Activated CD8-positive, alpha-beta memory T cell treated with anti-CD3 and anti-CD28 coated beads for 4 hours (primary cell): ENCODE measurements around the gene AKT3.

Experiments
- DNase-seq, 2 donors: peaks; one replicate each; pipeline ENCODE4 v3.0.0-alpha.2; 2020; ENCODE audit warnings: low read depth in 2 of 2

The AKT3 gene

GRCh38 chr1:243558576-243558975 is 291.5 kb downstream of the AKT3 start:
- no peak for DNase-seq

DNA sequence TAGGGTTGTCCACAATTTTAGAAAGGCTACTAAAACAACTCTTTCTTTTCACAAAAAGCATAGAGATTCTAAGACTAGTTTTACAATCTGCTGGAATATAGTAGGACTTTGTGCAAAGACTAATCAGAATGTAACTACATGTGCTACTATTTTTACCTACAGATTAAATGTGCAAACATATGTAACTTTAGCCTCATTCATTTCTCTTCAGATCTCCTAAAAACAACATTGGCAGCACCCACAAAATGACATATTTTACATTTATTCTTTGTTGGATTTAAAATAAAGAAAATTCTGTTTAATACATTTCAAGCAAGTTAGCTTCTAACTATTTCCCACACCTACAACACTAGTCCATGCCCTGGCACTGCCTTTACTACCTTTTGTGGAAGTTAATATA is 292.2 kb downstream of the AKT3 start:
- no peak for DNase-seq

- no peak for DNase-seq
Measured at GRCh38 chr1:243554686-243555085, 295.4 kb downstream of the AKT3 start.

DNA sequence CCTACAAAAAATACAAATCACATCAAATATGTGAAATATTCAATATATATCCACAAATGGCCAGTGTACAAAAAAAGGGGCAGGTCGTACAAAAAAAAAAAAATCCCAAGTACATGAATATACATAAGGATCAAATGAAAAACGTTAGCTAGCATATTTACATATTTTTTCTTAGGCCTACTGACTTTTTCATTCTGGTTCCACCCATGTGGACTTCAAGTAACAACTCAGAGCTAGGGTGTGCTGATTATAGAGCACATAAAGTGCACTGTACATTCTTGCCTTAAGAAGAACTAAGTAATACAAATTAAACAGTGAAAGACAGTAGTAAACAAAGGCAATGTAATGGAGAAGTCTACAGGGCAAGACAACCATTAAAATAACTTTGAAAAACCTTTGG is 297.0 kb downstream of the AKT3 start:
- no peak for DNase-seq

DNA sequence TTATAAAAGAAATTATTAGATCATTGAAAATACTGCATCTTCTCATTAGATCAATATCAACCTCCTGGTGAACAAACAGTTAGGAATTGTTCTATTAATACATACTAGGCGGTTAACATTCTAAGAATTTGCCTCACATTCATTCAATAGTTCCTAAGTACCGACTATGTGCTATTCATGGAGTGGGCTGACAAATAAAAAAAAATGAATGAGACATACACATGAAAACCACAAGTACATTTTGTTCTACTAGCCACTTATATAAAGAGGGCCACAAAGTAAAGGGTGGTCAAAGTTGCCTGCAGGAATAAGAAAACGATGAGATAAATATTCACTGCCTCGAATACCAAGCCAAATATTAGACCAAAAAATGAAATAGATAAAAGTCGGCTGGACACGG is 299.8 kb downstream of the AKT3 start:
- no peak for DNase-seq

DNA sequence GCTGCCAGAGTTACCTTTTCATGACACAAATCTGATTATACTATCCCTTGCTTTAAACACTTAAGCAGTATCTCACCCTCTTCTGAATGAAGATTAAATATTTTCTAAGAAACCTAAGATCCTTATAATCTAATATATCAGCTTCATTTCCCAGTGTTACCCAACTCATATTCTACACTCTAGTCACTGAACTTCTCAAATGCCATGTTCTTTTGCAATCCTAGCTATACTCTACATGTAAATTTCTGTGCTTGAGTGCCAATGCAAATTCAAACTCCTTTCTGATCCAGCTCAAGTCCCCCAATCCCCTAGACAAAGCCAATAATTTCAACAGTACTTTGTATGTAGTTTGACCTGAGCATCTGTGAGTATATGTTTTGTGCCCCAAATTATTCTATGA is 300.3 kb downstream of the AKT3 start:
- DNase-seq = no peak

DNA sequence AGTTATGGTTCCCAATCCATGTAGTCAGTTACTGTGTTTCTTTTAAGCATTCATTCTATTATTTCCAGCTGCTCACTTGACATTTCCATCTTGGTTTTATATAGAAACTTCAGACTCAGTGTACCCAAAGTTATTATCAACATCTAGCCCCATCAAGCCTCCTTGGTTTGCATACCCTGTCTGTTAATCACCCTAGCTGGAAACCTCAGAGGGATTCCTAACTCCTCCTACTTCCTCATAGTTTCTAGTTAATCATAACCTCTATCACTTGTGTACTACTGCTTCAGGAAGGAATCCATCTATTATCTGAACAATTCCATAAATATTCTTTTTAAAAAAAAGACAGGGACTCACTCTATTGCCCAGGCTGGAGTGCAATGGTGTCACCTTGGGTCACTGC is 300.9 kb downstream of the AKT3 start:
- DNase-seq = no peak

DNA sequence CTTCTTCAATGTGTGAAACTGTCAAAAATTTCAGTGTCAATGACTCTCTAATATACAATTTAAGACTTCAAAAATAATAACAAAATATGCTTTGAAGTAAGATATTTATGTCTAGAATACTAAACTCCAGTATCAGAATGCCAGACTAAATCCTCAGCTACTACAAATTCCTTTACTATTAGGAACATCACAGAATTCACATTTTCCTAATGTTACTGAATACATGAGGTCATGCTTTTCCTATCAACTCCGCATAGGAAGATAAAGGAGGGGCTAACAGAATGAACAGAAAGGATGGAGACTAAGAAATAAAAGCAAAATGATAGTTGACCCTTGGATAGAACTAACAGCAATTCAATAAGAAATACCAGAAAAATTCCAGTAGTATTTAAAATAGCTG is 301.5 kb downstream of the AKT3 start:
- no peak for DNase-seq

GRCh38 chr1:243547891-243548290 is 302.2 kb downstream of the AKT3 start:
- DNase-seq = no peak

DNA sequence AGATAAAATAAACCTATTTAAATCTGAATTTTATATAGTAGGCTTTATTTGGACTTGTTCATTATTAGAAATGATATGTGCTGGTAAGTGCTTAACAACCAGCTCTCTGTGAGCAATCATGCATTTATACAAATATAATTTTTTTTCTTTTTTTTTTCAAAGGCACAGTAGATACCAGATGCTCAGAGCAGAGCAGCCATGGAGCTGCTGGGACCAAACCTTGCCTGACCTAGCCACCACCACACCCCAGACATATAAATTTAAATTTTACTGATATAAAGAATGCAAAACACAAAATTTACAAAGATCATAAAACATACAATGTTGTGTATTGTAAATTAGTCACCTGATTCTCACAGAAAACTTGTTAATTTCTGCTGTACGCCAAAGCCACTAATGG is 303.6 kb downstream of the AKT3 start:
- no peak for DNase-seq

- DNase-seq = no peak
Measured at GRCh38 chr1:243543501-243543900, 306.5 kb downstream of the AKT3 start.

GRCh38 chr1:243542739-243543415 is 307.2 kb downstream of the AKT3 start:
- no peak for DNase-seq

DNA sequence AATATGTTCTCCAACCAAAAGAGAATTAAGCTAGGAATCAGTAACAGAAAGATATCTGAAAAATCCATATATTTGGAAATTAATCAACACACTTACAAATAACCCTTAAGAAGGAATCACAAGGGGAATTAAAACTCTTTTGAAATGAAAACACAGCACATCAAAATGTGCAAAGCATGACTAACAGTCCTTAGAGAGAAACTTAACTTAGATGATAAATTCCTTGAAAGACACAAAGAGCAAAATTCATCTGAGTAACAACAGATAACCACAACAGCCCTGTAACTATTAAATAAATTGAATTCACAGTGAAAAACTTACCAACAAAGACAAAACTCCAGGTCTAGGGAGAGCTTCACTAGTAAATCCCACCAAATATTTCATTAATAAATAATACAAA is 310.4 kb downstream of the AKT3 start:
- DNase-seq = no peak

- DNase-seq = no peak
Measured at GRCh38 chr1:243535014-243535413, 315.0 kb downstream of the AKT3 start.

DNA sequence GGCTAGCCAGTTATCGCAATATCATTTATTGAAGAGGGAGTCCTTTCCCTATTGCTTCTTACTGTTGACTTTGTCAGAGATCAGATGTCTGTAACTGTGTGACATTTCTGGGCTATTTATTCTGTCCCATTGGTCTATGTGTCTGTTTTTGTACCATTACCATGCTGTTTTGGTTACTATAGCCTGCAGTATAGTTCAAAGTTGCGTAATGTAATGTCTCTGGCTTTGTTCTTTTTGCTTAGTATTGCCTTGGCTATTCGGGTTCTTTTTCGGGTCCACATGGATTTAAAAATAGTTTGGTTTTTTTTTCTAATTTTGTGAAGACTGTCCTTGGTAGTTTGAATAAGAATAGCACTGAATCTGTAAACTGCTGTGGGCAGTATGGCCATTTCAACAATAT is 320.5 kb downstream of the AKT3 start:
- no peak for DNase-seq

DNA sequence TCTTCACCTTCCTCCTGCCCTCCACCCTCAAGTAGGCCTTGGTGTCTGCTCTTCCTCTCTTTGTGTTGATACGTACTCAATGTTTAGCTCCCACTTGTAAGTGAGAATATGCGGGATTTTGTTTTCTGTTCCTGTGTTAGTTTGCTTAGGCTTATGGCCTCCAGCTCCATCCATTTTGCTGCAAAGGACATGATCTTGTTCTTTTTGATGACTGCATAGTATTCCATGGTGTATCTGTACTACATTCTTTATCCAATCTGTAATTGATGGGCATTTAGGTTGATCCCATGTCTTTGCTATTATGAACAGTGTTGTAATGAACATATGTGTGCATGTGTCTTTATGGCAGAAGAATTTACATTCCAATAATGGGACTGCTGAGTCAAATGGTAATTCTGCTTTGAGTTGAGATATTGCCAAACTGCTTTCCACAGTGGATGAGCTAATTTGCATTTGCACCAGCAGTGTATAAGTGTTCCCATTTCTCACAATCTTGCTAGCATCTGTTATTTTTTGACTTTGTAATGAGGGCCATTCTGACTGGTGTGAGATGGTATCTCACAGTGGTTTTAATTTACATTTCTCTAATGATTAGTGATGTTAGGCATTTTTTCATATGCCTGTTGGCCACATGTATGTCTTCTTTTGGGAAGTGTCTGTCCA is 321.5 kb downstream of the AKT3 start:
- no peak for DNase-seq

DNA sequence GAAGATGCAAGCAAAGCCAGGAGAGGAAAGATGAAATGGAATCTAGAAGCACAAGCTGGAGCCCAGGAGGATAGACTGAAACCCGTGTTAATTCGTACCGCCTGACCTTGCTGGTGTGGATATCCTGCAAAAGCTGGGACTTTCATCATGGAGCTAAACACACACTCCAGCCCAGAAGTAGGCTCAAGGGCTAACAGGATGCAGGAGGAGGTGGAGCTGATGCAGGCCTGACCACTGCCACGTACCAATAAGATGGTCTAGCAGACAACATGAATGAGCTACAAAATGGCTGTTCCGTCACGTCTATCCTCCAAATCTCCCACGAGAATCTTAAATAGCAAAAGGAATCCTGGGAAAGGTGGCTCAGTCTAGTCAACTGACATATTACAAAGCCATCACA is 323.9 kb downstream of the AKT3 start:
- DNase-seq = no peak

DNA sequence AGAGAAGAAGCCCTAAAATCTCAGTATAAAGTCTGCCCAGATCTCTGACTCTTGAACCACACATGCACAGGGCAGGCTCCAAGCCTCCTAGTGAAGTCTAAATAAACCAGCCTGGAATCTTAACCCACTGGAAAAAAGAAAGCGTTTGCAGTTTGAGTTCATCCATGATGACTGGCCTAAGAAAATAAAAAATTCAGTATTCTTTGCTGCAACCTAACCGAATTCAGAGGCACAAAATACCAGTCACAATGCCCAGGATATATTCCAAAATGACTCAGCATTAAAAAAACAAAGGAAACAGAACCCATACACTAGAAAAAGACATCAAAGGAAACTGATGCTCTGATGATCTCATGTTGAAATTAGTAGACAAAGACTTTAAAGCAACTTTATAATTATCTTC is 325.0 kb downstream of the AKT3 start:
- DNase-seq = no peak

DNA sequence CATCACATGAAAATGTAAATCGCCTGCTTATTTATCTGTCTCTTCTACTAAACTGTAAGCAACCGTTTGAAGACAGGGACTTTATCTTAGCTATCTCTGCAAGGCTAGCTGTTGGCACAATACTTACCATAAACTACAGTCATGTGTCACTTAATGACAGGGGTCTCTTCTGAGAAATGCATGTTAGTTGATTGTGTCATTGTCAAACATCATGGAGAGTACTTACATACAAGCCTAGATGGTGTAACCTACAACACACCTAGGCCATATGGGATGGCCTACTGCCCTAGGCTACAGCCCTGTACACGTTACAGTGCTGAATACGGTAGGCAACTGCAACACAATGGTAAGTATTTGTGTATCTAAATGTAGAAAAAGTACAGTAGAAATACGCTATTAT is 326.3 kb downstream of the AKT3 start:
- no peak for DNase-seq

- DNase-seq = no peak
Measured at GRCh38 chr1:243520831-243521230, 329.2 kb downstream of the AKT3 start.

DNA sequence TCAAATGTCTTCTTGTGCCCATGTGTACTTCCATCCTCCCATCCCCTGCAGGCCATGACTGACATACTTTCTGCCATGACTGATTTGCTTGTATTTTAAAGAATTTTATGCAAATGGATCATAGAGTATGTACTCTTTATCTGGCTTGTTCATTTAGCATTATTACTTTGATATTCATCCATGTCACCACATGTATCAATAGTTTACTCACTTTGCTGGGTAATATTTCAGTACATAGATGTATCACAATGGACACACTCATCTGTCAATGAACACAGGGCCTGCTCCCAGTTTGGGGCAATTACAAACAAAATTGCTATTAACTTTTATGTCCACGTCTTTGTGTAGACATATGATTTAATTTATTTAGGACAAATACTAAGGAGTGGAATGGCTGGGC is 335.1 kb downstream of the AKT3 start:
- DNase-seq = no peak

DNA sequence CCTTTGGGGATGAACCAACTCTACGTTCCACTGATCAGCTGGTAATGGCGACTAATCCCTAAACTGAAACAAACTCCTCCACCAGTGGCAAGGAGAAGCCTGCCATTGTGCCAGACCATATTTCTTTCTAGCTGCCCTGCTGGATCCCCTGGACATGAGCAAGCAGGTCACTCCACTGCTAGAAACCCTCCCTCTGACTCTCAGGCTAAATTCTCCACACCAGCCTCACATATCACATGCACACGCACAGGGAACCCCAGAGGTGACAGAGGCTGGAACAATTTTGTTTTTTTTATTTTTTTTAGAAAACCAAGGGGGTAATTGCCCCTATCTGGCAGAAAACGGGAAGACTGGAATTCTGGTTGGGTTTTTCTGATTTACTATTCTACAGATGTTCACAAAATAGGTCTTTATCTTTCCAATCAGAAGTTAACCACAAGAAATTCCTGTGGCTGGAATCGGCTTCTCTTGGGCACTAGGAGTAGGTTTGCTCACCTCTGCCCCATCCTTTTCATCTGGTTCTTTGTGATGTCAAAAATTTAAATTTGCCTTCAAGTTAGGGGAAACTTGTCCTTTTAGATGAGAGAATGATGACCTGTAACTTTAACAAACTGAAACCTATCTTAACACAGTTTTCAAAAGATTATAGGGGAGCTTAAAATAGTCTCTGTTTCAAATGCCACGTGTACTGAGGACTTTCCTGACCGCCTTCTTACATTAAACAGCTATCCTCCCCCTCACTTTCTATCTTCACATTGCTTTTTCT is 336.1 kb downstream of the AKT3 start:
- DNase-seq = no peak

- DNase-seq = no peak
Measured at GRCh38 chr1:243510928-243511327, 339.1 kb downstream of the AKT3 start.
